ENCODE measurements around the gene KLRK1.
"Not testable (repeated sequence)": the region's sequence is repeated elsewhere in the genome, so short reads cannot be mapped to it uniquely, and the experiment has no call there.

Gene KLRK1

GRCh38 chr12:10389904-10390303, at the start of gene KLRK1:
KLRK1 (minus strand) TSS chr12:10390041; CDS start chr12:10388810, 1,231 bp downstream.
- DNase-seq = no peak

- not testable (repeated sequence) for DNase-seq
Observed at GRCh38 chr12:10437601-10438000, 47.8 kb upstream of the KLRK1 start.

GRCh38 chr12:10435816-10436215, 46.0 kb upstream of the KLRK1 start, which contains the start of gene KLRC2:
KLRC2 (minus strand) TSS chr12:10436010; CDS start chr12:10435986, 24 bp downstream.
- DNase-seq = not testable (repeated sequence)

- not testable (repeated sequence) for DNase-seq
Observed at GRCh38 chr12:10430623-10431022, 40.8 kb upstream of the KLRK1 start.

GRCh38 chr12:10425938-10426337, 36.1 kb upstream of the KLRK1 start:
- DNase-seq = not testable (repeated sequence)

- DNase-seq = not testable (repeated sequence)
Observed at GRCh38 chr12:10424260-10424899, 34.5 kb upstream of the KLRK1 start.

- DNase-seq = not testable (repeated sequence)
Observed at GRCh38 chr12:10422159-10422558, 32.3 kb upstream of the KLRK1 start.

GRCh38 chr12:10420334-10420733, 30.5 kb upstream of the KLRK1 start, which contains the start of gene KLRC3:
KLRC3 (minus strand) TSS chr12:10420595; CDS start chr12:10420550, 45 bp downstream.
- not testable (repeated sequence) for DNase-seq

GRCh38 chr12:10409392-10409791, 19.6 kb upstream of the KLRK1 start, which contains the start of gene KLRC4:
KLRC4 (minus strand) TSS chr12:10409757; CDS start chr12:10409575, 182 bp downstream.
- DNase-seq = no peak

GRCh38 chr12:10408842-10409241, 19.0 kb upstream of the KLRK1 start:
- no peak for DNase-seq

GRCh38 chr12:10406725-10407124, 16.9 kb upstream of the KLRK1 start:
- no peak for DNase-seq

- DNase-seq = no peak
Observed at GRCh38 chr12:10405294-10405693, 15.5 kb upstream of the KLRK1 start.

GRCh38 chr12:10404798-10405197, 15.0 kb upstream of the KLRK1 start:
- DNase-seq = no peak

GRCh38 chr12:10400829-10401228, 11.0 kb upstream of the KLRK1 start:
- DNase-seq = no peak

GRCh38 chr12:10398168-10398567, 8.3 kb upstream of the KLRK1 start:
- no peak for DNase-seq

GRCh38 chr12:10397296-10397695, 7.5 kb upstream of the KLRK1 start:
- DNase-seq = no peak

- not testable (repeated sequence) for DNase-seq
Observed at GRCh38 chr12:10396176-10396575, 6.3 kb upstream of the KLRK1 start.

GRCh38 chr12:10395390-10395998, 5.7 kb upstream of the KLRK1 start:
- no peak for DNase-seq

GRCh38 chr12:10394531-10395152, 4.8 kb upstream of the KLRK1 start:
- DNase-seq = not testable (repeated sequence)

- DNase-seq = no peak
Observed at GRCh38 chr12:10393291-10393690, 3.5 kb upstream of the KLRK1 start.

- no peak for DNase-seq
Observed at GRCh38 chr12:10392394-10392930, 2.6 kb upstream of the KLRK1 start.

- DNase-seq = not testable (repeated sequence)
Observed at GRCh38 chr12:10390991-10391390, 1.1 kb upstream of the KLRK1 start.

- DNase-seq = no peak
Observed at GRCh38 chr12:10388624-10389413, 1.0 kb downstream of the KLRK1 start.
